ENCODE measurements around the gene PLCZ1.

GRCh38 chr12:18689771-18690170, 48.0 kb downstream of the PLCZ1 start:
- TF ChIP-seq POLR2AphosphoS5 (IDR thresholded peaks at IDR 0.05; ENCODE audit: low read depth, low read length) = no peak
- no peak for TF ChIP-seq FOXP2 (optimal IDR thresholded peaks at IDR 0.05; ENCODE audit: borderline replicate concordance, extremely low read depth, extremely low read length, insufficient read depth)
- no peak for TF ChIP-seq TAF1 (IDR thresholded peaks at IDR 0.05; ENCODE audit: borderline replicate concordance, insufficient read depth, low read length)
